GM10266 (cell line): Measurements from ENCODE around the gene GLUL.
"Not testable (repeated sequence)": the region's sequence is repeated elsewhere in the genome, so short reads cannot be mapped to it uniquely, and the experiment has no call there.

ENCODE experiments used
- DNase-seq: peaks from one replicate; pipeline ENCODE4 v3.0.0; 2012; ENCODE audit errors: extremely low spot score
- TF ChIP-seq, protein P1 (sequence below): IDR thresholded peaks from 2 replicates; pipeline ENCODE4 v1.5.1; 2012; ENCODE audit warnings: mild to moderate bottlenecking, low read depth; ENCODE audit not compliant: control insufficient read depth, insufficient read depth; ENCODE audit errors: missing control alignments

The GLUL gene

DNA sequence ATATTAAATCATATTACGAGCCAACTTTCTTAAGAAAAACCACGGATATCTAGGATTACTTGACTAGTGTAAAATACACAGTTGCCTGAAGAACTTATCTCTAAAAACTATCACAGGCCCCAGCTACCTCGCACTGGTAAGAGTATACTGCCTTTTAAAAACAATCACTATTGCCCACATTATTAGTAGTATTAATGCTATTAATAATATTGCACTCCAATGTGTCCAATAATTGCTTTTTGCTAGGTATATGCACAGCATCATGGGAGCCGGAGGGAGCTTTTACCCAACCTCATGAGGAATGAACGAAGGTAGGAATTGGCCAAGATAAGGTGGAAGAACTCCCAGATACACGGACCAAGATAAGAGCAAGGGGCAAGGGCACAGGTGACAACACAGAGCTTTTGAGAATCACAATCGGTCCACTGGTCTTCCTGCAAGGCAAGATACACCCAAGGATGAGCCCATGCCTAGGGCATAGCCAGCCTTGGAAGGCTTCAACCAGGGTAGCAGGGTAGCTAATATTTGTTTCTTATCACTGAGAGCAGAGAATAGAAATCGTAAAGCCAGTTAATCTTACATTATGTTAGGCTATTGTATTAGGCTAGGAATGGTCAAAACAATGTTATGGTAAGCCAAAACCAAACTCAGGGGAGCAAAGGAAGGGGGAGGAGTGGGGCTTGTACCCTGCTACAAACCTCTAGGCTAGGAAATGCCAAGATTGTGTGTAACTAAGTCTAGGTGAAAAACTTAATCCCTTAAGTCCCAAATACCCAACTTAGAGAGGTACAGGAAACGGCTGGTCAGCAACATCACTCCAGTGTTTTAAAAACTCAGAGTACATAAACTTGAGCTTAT is 9.4 kb downstream of the GLUL start:
- TF ChIP-seq, protein P1, sequence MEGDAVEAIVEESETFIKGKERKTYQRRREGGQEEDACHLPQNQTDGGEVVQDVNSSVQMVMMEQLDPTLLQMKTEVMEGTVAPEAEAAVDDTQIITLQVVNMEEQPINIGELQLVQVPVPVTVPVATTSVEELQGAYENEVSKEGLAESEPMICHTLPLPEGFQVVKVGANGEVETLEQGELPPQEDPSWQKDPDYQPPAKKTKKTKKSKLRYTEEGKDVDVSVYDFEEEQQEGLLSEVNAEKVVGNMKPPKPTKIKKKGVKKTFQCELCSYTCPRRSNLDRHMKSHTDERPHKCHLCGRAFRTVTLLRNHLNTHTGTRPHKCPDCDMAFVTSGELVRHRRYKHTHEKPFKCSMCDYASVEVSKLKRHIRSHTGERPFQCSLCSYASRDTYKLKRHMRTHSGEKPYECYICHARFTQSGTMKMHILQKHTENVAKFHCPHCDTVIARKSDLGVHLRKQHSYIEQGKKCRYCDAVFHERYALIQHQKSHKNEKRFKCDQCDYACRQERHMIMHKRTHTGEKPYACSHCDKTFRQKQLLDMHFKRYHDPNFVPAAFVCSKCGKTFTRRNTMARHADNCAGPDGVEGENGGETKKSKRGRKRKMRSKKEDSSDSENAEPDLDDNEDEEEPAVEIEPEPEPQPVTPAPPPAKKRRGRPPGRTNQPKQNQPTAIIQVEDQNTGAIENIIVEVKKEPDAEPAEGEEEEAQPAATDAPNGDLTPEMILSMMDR: no peak
- no peak for DNase-seq

- TF ChIP-seq, protein P1: no peak
- no peak for DNase-seq
Observed at GRCh38 chr1:182380199-182380598, 11.4 kb downstream of the GLUL start.

- not testable (repeated sequence) for DNase-seq
Observed at GRCh38 chr1:182379781-182380180, 11.8 kb downstream of the GLUL start.

- no peak for DNase-seq
- TF ChIP-seq, protein P1: no peak
Observed at GRCh38 chr1:182376936-182377574, 14.5 kb downstream of the GLUL start.

DNA sequence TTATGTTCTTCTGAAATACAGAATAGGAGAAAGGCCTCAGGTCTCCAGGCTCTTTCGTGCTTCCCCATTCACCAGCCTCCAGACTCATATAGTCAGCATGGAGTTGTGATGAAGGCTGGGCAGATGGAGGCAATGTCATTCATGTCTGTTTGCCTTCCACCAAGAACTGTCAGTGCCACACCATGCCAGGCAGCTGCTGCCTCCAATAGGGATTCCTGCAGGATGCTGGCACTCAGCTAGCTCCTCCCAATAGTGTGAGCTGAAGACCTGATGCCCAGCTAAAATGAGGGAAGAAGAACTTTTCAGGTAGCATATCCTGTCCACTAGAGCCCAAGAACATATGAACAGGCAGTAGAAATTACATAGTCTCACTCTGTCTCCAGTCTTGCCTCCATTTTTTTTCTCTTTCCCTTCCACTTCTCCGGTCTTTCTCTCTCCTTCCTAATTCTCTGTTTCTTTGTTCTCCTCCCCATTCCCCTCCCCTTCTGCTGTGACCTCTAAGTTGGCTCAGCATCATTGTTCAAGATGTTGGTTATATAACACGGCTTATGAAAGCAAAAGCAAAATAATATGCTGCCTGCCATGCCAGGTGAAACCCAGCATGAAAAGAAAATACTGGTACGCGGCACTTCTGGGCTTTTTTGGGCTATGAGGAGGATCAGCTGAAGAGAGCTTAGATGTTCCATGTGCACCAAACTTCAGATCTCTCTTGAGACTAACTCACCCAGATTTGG is 17.3 kb downstream of the GLUL start:
- no peak for DNase-seq
- TF ChIP-seq, protein P1: no peak

GRCh38 chr1:182370532-182370931 is 21.1 kb downstream of the GLUL start:
- TF ChIP-seq, protein P1: no peak
- DNase-seq: no peak

- TF ChIP-seq, protein P1: no peak
- no peak for DNase-seq
Observed at GRCh38 chr1:182368903-182369302, 22.7 kb downstream of the GLUL start.
